ENCODE measurements around the gene TPCN2. TPM values are rescaled to one million over a fixed set of nuclear protein-coding genes. Genes with fewer than 3 reads are reported as not detected.

Gene TPCN2
- total RNA-seq, 1 experiment from 2014 or later, result 25.1 TPM

GRCh38 chr11:69165775-69166174 is 117.0 kb downstream of the TPCN2 start:
- no peak for DNase-seq (ENCODE audit: low spot score)

GRCh38 chr11:69166218-69167115 is 117.7 kb downstream of the TPCN2 start:
- no peak for DNase-seq (ENCODE audit: low spot score)

- DNase-seq (ENCODE audit: low spot score), result no peak
Observed at GRCh38 chr11:69167130-69167915, 118.6 kb downstream of the TPCN2 start.

GRCh38 chr11:69167916-69168691 is 119.4 kb downstream of the TPCN2 start:
- no peak for DNase-seq (ENCODE audit: low spot score)

- no peak for DNase-seq (ENCODE audit: low spot score)
Observed at GRCh38 chr11:69169479-69169878, 120.7 kb downstream of the TPCN2 start.

- no peak for DNase-seq (ENCODE audit: low spot score)
Observed at GRCh38 chr11:69170704-69171103, 122.0 kb downstream of the TPCN2 start.

- no peak for DNase-seq (ENCODE audit: low spot score)
Observed at GRCh38 chr11:69171476-69172240, 122.9 kb downstream of the TPCN2 start.

GRCh38 chr11:69172674-69173073 is 123.9 kb downstream of the TPCN2 start:
- peak; percentile 29 for DNase-seq (ENCODE audit: low spot score)

- no peak for DNase-seq (ENCODE audit: low spot score)
Observed at GRCh38 chr11:69173331-69173730, 124.6 kb downstream of the TPCN2 start.

GRCh38 chr11:69173925-69174581 is 125.3 kb downstream of the TPCN2 start:
- DNase-seq (ENCODE audit: low spot score), result no peak

GRCh38 chr11:69174841-69175240 is 126.1 kb downstream of the TPCN2 start:
- DNase-seq (ENCODE audit: low spot score), result no peak

GRCh38 chr11:69178819-69179482 is 130.2 kb downstream of the TPCN2 start:
- no peak for DNase-seq (ENCODE audit: low spot score)

- DNase-seq (ENCODE audit: low spot score), result no peak
Observed at GRCh38 chr11:69180226-69180625, 131.5 kb downstream of the TPCN2 start.

GRCh38 chr11:69180726-69181125 is 132.0 kb downstream of the TPCN2 start:
- no peak for DNase-seq (ENCODE audit: low spot score)

GRCh38 chr11:69183613-69184012 is 134.9 kb downstream of the TPCN2 start:
- DNase-seq (ENCODE audit: low spot score), result no peak

Small RNAs within 50 kb of the gene (small RNA-seq; reads per million reads assigned to genes)
- gene MIR3164, result not detected

Other genes starting within 250 kb of the TPCN2 start
- gene CPT1A, start 207.0 kb upstream of the TPCN2 start, total RNA-seq (2014; rRNA removed; shearing (Covaris generic)), result 25.3 and 25.4 TPM in 2 replicates
- 128 and 129 TPM in 2 replicates for gene MRPL21, start 145.1 kb upstream of the TPCN2 start, total RNA-seq (2014; rRNA removed; shearing (Covaris generic))
- gene IGHMBP2, start 145.0 kb upstream of the TPCN2 start, total RNA-seq (2014; rRNA removed; shearing (Covaris generic)), result 20.4 and 22.0 TPM in 2 replicates
- not detected in 2 replicates for gene MRGPRD, start 67.9 kb upstream of the TPCN2 start, total RNA-seq (2014; rRNA removed; shearing (Covaris generic))
- 0.05 TPM in 2 replicates for gene MRGPRF, start 35.7 kb upstream of the TPCN2 start, total RNA-seq (2014; rRNA removed; shearing (Covaris generic))
- gene SMIM38, start 107.0 kb downstream of the TPCN2 start, total RNA-seq (2014; rRNA removed; shearing (Covaris generic)), result not detected in 2 replicates
- 97.2 and 98.4 TPM in 2 replicates for gene MYEOV, start 245.2 kb downstream of the TPCN2 start, total RNA-seq (2014; rRNA removed; shearing (Covaris generic))

All from HT-29 (cell line).